Neural cell (in vitro differentiated cells): Measurements from ENCODE around the gene CA5A. TPM values are rescaled to one million over a fixed set of nuclear protein-coding genes. Genes with fewer than 3 reads are reported as not detected.

Experiments
- H2AFZ ChIP-seq: fragments of 200-600, 300-800 bp; sonication (generic), shearing (Covaris generic); 2 replicates; pipeline ENCODE4 v1.6.0; 2014; ENCODE audit warnings: low read depth, mild to moderate bottlenecking, antibody characterized with exemption, low read length, moderate library complexity
- H3F3A ChIP-seq: fragments of 200-600 bp; shearing (Covaris generic); 2 replicates; pipeline ENCODE4 v1.6.1; 2016; ENCODE audit warnings: mild to moderate bottlenecking, moderate library complexity, mixed read lengths, antibody characterized with exemption, low read length; ENCODE audit not compliant: insufficient read depth, poor library complexity, severe bottlenecking
- H3K27ac ChIP-seq: fragments of 200-600, 300-800 bp; sonication (generic), shearing (Covaris generic); 2 replicates; pipeline ENCODE4 v1.5.1; 2014; ENCODE audit warnings: mild to moderate bottlenecking, low read length, moderate library complexity
- H3K27me3 ChIP-seq: fragments of 300-800, 200-600 bp; sonication (generic), shearing (Covaris generic); 2 replicates; pipeline ENCODE4 v1.6.0; 2014; ENCODE audit warnings: mild to moderate bottlenecking, low read depth, low read length, moderate library complexity; ENCODE audit not compliant: insufficient read depth
- H3K36me3 ChIP-seq: fragments of 300-800, 200-600 bp; sonication (generic), shearing (Covaris generic); 2 replicates; pipeline ENCODE4 v1.5.1; 2014; ENCODE audit warnings: mild to moderate bottlenecking, antibody characterized with exemption, low read length, moderate library complexity; ENCODE audit not compliant: insufficient read depth
- H3K4me2 ChIP-seq: fragments of 300-800, 200-600 bp; sonication (generic), shearing (Covaris generic); 2 replicates; pipeline ENCODE4 v1.6.0; 2014; ENCODE audit warnings: mild to moderate bottlenecking, low read length
- H3K4me3 ChIP-seq: fragments of 300-800, 200-600 bp; sonication (generic), shearing (Covaris generic); 2 replicates; pipeline ENCODE4 v1.5.1; 2014; ENCODE audit warnings: mild to moderate bottlenecking, low read length, moderate library complexity
- H3K79me2 ChIP-seq: fragments of 200-600 bp; shearing (Covaris generic); replicated peaks from 2 replicates; pipeline ENCODE4 v1.6.0; 2014; ENCODE audit warnings: mild to moderate bottlenecking, low read length, moderate library complexity; ENCODE audit not compliant: insufficient read depth
- H3K9ac ChIP-seq: fragments of 300-800, 200-600 bp; sonication (generic), shearing (Covaris generic); 2 replicates; pipeline ENCODE4 v1.6.1; 2016; ENCODE audit warnings: mild to moderate bottlenecking, low read length, mixed read lengths
- H3K9me2 ChIP-seq: fragments of 200-600 bp; shearing (Covaris generic); 2 replicates; pipeline ENCODE4 v1.6.1; 2016; ENCODE audit warnings: mild to moderate bottlenecking, low read length, mixed read lengths; ENCODE audit not compliant: insufficient read depth
- H3K9me3 ChIP-seq: fragments of 200-600, 300-800 bp; sonication (generic), shearing (Covaris generic); 2 replicates; pipeline ENCODE4 v1.6.1; 2016; ENCODE audit warnings: mild to moderate bottlenecking, mixed run types, low read length, moderate library complexity, mixed read lengths
- H4K20me1 ChIP-seq: fragments of 200-600 bp; shearing (Covaris generic); 2 replicates; pipeline ENCODE4 v1.6.1; 2016; ENCODE audit warnings: mild to moderate bottlenecking, mixed run types; ENCODE audit not compliant: insufficient read depth
- EP300 ChIP-seq: fragments of 450-650 bp; conservative IDR thresholded peaks from 2 replicates; pipeline ENCODE4 v1.6.1; 2014; ENCODE audit warnings: antibody characterized with exemption, mild to moderate bottlenecking, moderate library complexity; ENCODE audit not compliant: poor library complexity, severe bottlenecking
- EZH2 ChIP-seq: fragments of 200-600, 300-800 bp; shearing (Covaris generic), sonication (generic); IDR thresholded peaks from 2 replicates; pipeline ENCODE4 v1.6.1; 2014; ENCODE audit warnings: antibody characterized with exemption, low read length, borderline replicate concordance, mild to moderate bottlenecking; ENCODE audit not compliant: insufficient read depth, poor library complexity, severe bottlenecking
- MXI1 ChIP-seq: fragments of 450-650 bp; conservative IDR thresholded peaks from 2 replicates; pipeline ENCODE4 v1.6.1; 2014; ENCODE audit warnings: antibody characterized with exemption, mild to moderate bottlenecking; ENCODE audit not compliant: poor library complexity, severe bottlenecking
- POLR2AphosphoS5 ChIP-seq: IDR thresholded peaks from 2 replicates; pipeline ENCODE4 v1.6.1; 2012
- RAD21 ChIP-seq: fragments of 450-650 bp; conservative IDR thresholded peaks from 2 replicates; pipeline ENCODE4 v1.6.1; 2014; ENCODE audit warnings: antibody characterized with exemption, mild to moderate bottlenecking, moderate library complexity
- SMC3 ChIP-seq: fragments of 450-650 bp; conservative IDR thresholded peaks from 2 replicates; pipeline ENCODE4 v1.6.1; 2014; ENCODE audit warnings: antibody characterized with exemption, mild to moderate bottlenecking, moderate library complexity; ENCODE audit not compliant: poor library complexity
- TAF1 ChIP-seq: IDR thresholded peaks from 2 replicates; pipeline ENCODE4 v1.6.1; 2012; ENCODE audit warnings: low read depth
- polyA plus RNA-seq: library from polyadenylated mRNA; depleted of rRNA; stranded (reverse); fragments of >200 nt; gene quantifications from 2 replicates; pipeline ENCODE4 v1.2.3, GENCODE V29; 2014
- TF ChIP-seq, protein P1 (sequence below): IDR thresholded peaks from 2 replicates; pipeline ENCODE4 v1.6.1; 2012; ENCODE audit warnings: borderline replicate concordance
- TF ChIP-seq, protein P2 (sequence below): fragments of 450-650 bp; IDR thresholded peaks from 2 replicates; pipeline ENCODE4 v1.5.1; 2014; ENCODE audit warnings: antibody characterized with exemption, mild to moderate bottlenecking, moderate library complexity; ENCODE audit not compliant: poor library complexity, severe bottlenecking

The CA5A gene
- polyA plus RNA-seq, 1 donor from 2014 or later: not detected

DNA sequence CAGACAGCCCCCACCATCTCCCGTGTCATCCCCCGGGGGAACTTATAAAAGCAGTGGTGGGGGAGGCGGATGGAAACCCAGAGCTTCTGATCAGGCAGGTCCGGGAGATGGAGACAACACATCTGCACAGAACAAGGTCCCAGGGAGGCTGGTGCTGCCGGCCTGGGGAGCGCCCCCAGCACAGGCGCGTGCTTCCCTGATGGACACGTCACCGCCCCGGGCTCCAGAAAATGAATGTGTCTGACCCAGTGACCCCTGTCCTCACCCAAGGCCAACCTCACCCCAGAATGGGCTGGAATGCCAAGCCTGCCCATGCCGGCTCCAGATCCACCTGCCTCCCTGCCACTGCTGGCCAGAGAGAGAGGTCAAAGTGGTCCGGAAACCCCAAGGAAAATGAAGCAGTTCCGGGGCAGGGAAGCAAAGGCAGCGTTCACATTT lies 79.5 kb downstream of the CA5A start:
- TF ChIP-seq, protein P1, sequence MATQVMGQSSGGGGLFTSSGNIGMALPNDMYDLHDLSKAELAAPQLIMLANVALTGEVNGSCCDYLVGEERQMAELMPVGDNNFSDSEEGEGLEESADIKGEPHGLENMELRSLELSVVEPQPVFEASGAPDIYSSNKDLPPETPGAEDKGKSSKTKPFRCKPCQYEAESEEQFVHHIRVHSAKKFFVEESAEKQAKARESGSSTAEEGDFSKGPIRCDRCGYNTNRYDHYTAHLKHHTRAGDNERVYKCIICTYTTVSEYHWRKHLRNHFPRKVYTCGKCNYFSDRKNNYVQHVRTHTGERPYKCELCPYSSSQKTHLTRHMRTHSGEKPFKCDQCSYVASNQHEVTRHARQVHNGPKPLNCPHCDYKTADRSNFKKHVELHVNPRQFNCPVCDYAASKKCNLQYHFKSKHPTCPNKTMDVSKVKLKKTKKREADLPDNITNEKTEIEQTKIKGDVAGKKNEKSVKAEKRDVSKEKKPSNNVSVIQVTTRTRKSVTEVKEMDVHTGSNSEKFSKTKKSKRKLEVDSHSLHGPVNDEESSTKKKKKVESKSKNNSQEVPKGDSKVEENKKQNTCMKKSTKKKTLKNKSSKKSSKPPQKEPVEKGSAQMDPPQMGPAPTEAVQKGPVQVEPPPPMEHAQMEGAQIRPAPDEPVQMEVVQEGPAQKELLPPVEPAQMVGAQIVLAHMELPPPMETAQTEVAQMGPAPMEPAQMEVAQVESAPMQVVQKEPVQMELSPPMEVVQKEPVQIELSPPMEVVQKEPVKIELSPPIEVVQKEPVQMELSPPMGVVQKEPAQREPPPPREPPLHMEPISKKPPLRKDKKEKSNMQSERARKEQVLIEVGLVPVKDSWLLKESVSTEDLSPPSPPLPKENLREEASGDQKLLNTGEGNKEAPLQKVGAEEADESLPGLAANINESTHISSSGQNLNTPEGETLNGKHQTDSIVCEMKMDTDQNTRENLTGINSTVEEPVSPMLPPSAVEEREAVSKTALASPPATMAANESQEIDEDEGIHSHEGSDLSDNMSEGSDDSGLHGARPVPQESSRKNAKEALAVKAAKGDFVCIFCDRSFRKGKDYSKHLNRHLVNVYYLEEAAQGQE: no peak
- TF ChIP-seq SMC3: no peak
- no peak for TF ChIP-seq EP300
- no peak for TF ChIP-seq RAD21
- TF ChIP-seq POLR2AphosphoS5: no peak
- TF ChIP-seq TAF1: no peak
- no peak for TF ChIP-seq EZH2
- TF ChIP-seq, protein P2, sequence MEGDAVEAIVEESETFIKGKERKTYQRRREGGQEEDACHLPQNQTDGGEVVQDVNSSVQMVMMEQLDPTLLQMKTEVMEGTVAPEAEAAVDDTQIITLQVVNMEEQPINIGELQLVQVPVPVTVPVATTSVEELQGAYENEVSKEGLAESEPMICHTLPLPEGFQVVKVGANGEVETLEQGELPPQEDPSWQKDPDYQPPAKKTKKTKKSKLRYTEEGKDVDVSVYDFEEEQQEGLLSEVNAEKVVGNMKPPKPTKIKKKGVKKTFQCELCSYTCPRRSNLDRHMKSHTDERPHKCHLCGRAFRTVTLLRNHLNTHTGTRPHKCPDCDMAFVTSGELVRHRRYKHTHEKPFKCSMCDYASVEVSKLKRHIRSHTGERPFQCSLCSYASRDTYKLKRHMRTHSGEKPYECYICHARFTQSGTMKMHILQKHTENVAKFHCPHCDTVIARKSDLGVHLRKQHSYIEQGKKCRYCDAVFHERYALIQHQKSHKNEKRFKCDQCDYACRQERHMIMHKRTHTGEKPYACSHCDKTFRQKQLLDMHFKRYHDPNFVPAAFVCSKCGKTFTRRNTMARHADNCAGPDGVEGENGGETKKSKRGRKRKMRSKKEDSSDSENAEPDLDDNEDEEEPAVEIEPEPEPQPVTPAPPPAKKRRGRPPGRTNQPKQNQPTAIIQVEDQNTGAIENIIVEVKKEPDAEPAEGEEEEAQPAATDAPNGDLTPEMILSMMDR: no peak
- TF ChIP-seq MXI1: no peak
- Histone ChIP-seq H3K27me3 (no peaks in the 10 kb centered on the region), H3K79me2 (no peaks in the 10 kb centered on the region), H3K4me2 (no peak overlapping the region), H2AFZ (no peak overlapping the region), H3K9me3 (no peaks in the 10 kb centered on the region), H3K4me3 (no peak overlapping the region), H4K20me1 (no peaks in the 10 kb centered on the region), H3K9me2 (no peaks in the 10 kb centered on the region), H3K27ac (no peak overlapping the region), H3K9ac (no peak overlapping the region), H3K36me3 (no peaks in the 10 kb centered on the region), H3F3A (no peaks in the 10 kb centered on the region)

DNA sequence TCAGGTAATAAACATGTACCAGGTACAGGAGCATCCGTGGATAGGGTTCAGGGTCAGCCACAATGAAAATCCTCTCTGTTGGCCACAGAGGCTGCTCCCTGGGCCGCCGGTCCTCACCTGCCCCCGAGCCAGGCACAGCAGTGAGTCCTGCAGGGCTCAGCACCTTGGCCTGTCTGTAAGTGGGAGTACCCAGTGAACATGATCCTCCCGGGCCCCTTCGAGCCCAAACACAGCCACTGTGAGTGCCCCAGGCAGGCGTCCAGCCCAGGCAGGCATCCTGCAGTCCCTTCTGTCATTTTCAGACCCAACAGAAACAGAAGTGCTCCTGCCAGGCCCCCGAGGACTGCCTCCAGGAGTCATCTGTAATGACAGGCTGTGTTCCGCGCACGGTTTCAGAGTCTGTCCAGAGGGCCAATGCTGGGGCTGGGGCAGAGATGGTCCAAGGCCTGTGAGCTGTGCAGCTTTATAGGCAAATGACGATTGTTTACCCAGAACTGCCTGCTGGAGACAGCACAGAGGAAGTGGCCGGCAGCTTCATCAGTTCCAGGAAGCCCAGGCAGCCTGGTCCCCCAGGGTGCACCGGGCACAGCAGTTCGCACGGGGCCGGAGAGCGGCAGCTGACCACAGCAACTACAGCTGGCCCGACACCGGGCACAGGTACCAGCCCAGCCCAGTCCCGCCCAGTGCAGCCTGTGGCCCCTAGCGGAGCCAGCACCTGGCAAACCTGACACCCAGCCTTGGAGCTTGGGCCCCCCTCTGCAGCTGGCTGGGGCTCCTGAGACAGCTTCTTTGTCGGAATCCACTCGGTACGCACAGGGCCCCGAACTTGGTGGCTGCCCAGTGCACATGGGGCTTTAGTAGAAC lies 80.2 kb downstream of the CA5A start:
- H3K79me2 ChIP-seq: no peaks in the 10 kb centered on the region
- H3K4me3 ChIP-seq: no peak overlapping the region

More for the DNA sequence above, 80.2 kb downstream of the CA5A start:
- no peaks in the 10 kb centered on the region for H3K36me3 ChIP-seq
- no peak overlapping the region for H2AFZ ChIP-seq
- no peak overlapping the region for H3K27ac ChIP-seq
- H3K9ac ChIP-seq: no peak overlapping the region
- H3K9me3 ChIP-seq: no peaks in the 10 kb centered on the region
- H3K4me2 ChIP-seq: no peak overlapping the region
- H3K9me2 ChIP-seq: no peaks in the 10 kb centered on the region
- no peaks in the 10 kb centered on the region for H3K27me3 ChIP-seq
- no peaks in the 10 kb centered on the region for H4K20me1 ChIP-seq
- no peak for TF ChIP-seq POLR2AphosphoS5
- H3F3A ChIP-seq: no peaks in the 10 kb centered on the region
